ENCODE measurements around the gene SSBP3.

SSBP3 gene

GRCh38 chr1:54282101-54282847, 123.9 kb downstream of the SSBP3 start:
- no peak for DNase-seq

GRCh38 chr1:54280651-54281050, 125.5 kb downstream of the SSBP3 start:
- no peak for DNase-seq

- DNase-seq, result no peak
These were observed 126.7 kb downstream of the SSBP3 start for GRCh38 chr1:54279457-54279856.

GRCh38 chr1:54278941-54279422, 127.2 kb downstream of the SSBP3 start:
- no peak for DNase-seq

- no peak for DNase-seq
These were observed 128.5 kb downstream of the SSBP3 start for GRCh38 chr1:54277451-54278341.

- no peak for DNase-seq
These were observed 129.4 kb downstream of the SSBP3 start for GRCh38 chr1:54276617-54277450.

GRCh38 chr1:54275349-54275748, 130.8 kb downstream of the SSBP3 start:
- no peak for DNase-seq

GRCh38 chr1:54274881-54275280, 131.3 kb downstream of the SSBP3 start:
- no peak for DNase-seq

GRCh38 chr1:54274448-54274847, 131.7 kb downstream of the SSBP3 start:
- no peak for DNase-seq

- DNase-seq, result no peak
These were observed 132.4 kb downstream of the SSBP3 start for GRCh38 chr1:54273795-54274163.

GRCh38 chr1:54273092-54273794, 133.0 kb downstream of the SSBP3 start:
- DNase-seq, result no peak

- DNase-seq, result no peak
These were observed 133.5 kb downstream of the SSBP3 start for GRCh38 chr1:54272772-54273091.

GRCh38 chr1:54272134-54272533, 134.1 kb downstream of the SSBP3 start:
- no peak for DNase-seq

GRCh38 chr1:54271341-54271740, 134.9 kb downstream of the SSBP3 start:
- no peak for DNase-seq

- no peak for DNase-seq
These were observed 135.7 kb downstream of the SSBP3 start for GRCh38 chr1:54270543-54270942.

GRCh38 chr1:54268762-54269297, 137.4 kb downstream of the SSBP3 start:
- no peak for DNase-seq

- DNase-seq, result no peak
These were observed 138.1 kb downstream of the SSBP3 start for GRCh38 chr1:54267815-54268761.

GRCh38 chr1:54266908-54267307, 139.3 kb downstream of the SSBP3 start:
- no peak for DNase-seq

GRCh38 chr1:54266195-54266594, 140.0 kb downstream of the SSBP3 start:
- DNase-seq, result no peak

- DNase-seq, result no peak
These were observed 140.5 kb downstream of the SSBP3 start for GRCh38 chr1:54265659-54266058.

- DNase-seq, result no peak
These were observed 141.1 kb downstream of the SSBP3 start for GRCh38 chr1:54265126-54265525.
